PC-9 (cell line): ENCODE measurements around the gene NEK9. TPM values are rescaled to one million over a fixed set of nuclear protein-coding genes. Genes with fewer than 3 reads are reported as not detected.
A peak's percentile ranks its signal among the peaks of the same experiment; 100 is the strongest.

Source experiments
- BruUV-seq: library from RNA; stranded (reverse); fragments of 400-500 nt; replicated peaks from 2 replicates; lab custom pipeline; 2021; lab: Mats Ljungman, UMichigan
- CTCF ChIA-PET: fragments of 300-600 bp; sonication (Branson Sonifier 250); formaldehyde crosslinking; loops from one replicate; lab custom pipeline; 2022; ENCODE audit warnings: antibody characterized with exemption; lab: Charles Lee
- POLR2A ChIA-PET: fragments of 300-600 bp; sonication (Branson Sonifier 250); formaldehyde crosslinking; loops from one replicate; lab custom pipeline; 2022; ENCODE audit warnings: antibody characterized with exemption; ENCODE audit not compliant: unreplicated experiment; lab: Charles Lee
- DNase-seq, 2 experiments: peaks; one replicate each; pipeline versions ENCODE4 v3.0.0 to v3.0.0-alpha.2; 2015 to 2022; ENCODE audit warnings: mixed read lengths in 1 of 2
- H2AFZ ChIP-seq: fragments of 200-600 bp; sonication (generic); 2 replicates; pipeline ENCODE4 v1.8.1; 2017; ENCODE audit warnings: antibody characterized with exemption
- H3F3A ChIP-seq: fragments of 200-600 bp; sonication (generic); 2 replicates; pipeline ENCODE4 v1.8.1; 2017; ENCODE audit warnings: antibody characterized with exemption, mild to moderate bottlenecking, low read depth; ENCODE audit not compliant: insufficient read depth
- H3K27ac ChIP-seq: fragments of 200-600 bp; sonication (generic); 2 replicates; pipeline ENCODE4 v1.6.1; 2016; ENCODE audit warnings: mixed run types
- H3K27me3 ChIP-seq: fragments of 200-600 bp; sonication (generic); 2 replicates; pipeline ENCODE4 v1.6.1; 2016; ENCODE audit warnings: low read depth, mixed run types; ENCODE audit not compliant: insufficient read depth
- H3K36me3 ChIP-seq: fragments of 200-600 bp; sonication (generic); 2 replicates; pipeline ENCODE4 v1.6.1; 2016; ENCODE audit warnings: low read depth, mixed run types
- H3K4me1 ChIP-seq: fragments of 200-600 bp; sonication (generic); replicated peaks from 2 replicates; pipeline ENCODE4 v1.6.1; 2016; ENCODE audit warnings: mixed run types; ENCODE audit not compliant: insufficient read depth
- H3K4me2 ChIP-seq: fragments of 200-600 bp; sonication (generic); 2 replicates; pipeline ENCODE4 v1.6.1; 2017; ENCODE audit warnings: mixed run types
- H3K4me3 ChIP-seq: fragments of 200-600 bp; sonication (generic); 2 replicates; pipeline ENCODE4 v1.6.1; 2016; ENCODE audit warnings: mixed run types
- H3K79me2 ChIP-seq: fragments of 200-600 bp; sonication (generic); 2 replicates; pipeline ENCODE4 v1.6.1; 2017; ENCODE audit warnings: low read depth, mixed run types
- H3K9me2 ChIP-seq: fragments of 200-600 bp; sonication (generic); 2 replicates; pipeline ENCODE4 v1.8.1; 2017; ENCODE audit warnings: mild to moderate bottlenecking; ENCODE audit not compliant: insufficient read depth
- H3K9me3 ChIP-seq: fragments of 200-600 bp; sonication (generic); 2 replicates; pipeline ENCODE4 v1.8.1; 2016; ENCODE audit warnings: low read depth; ENCODE audit not compliant: insufficient read depth
- H4K20me1 ChIP-seq: fragments of 200-600 bp; sonication (generic); 2 replicates; pipeline ENCODE4 v1.8.1; 2017; ENCODE audit not compliant: insufficient read depth
- EZH2 ChIP-seq: fragments of 200-600 bp; sonication (generic); IDR thresholded peaks from 2 replicates; pipeline ENCODE4 v1.8.0; 2017; ENCODE audit warnings: antibody characterized with exemption, low read depth
- intact Hi-C: fragments of 100-400 bp; cut with micrococcal nuclease; formaldehyde crosslinking; loops from one replicate; pipeline ENCODE4 v1.10.0; 2022; ENCODE audit not compliant: unreplicated experiment
- total RNA-seq: library from RNA; stranded (reverse); gene quantifications from 2 replicates; pipeline ENCODE4 v1.2.3, GENCODE V29; 2021
- TF ChIP-seq, protein P1 (sequence below): fragments of 200-600 bp; sonication (generic); conservative IDR thresholded peaks from 2 replicates; pipeline ENCODE4 v1.6.1; 2017; ENCODE audit warnings: mixed run types, antibody characterized with exemption, mild to moderate bottlenecking, moderate library complexity

NEK9 gene
- total RNA-seq, 1 experiment from 2014 or later: 170 TPM

DNA sequence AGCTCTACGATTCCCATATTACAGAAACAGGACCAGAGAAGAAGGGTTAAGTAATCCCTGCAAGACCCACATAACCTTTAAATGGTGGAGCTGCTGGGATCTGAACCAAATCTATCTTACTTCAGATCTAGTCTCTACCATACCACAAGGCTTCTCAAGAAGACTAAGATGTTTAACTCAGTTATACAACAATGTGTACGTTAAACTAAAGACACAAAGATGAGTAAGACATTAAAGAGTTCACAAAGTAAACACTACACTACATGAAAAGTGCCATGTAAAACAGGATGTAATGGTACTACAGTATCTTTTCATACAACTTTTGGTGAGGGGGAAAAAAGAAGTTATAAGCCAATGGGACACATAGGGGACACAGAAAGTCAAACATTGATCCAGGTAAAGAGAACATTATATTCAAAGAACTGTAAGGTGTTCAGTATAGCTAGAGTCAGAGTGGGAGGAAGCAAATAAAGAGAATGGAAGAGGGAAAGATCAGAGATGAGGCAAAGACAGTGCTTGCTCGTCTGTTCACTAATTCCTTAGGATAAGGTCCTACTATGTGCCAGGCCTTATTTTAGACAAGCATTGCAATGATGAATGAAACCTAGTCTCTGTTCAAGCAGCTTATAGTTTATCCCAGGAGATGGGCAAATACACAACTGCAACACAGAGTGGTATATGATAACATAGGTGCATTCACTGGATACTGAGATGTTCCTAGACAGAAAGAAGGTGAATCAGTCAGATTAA is 41.9 kb upstream of the NEK9 start:
- no TSS peak for BruUV-seq
- peaks cover 98% of the 10 kb centered on the region for H3K79me2 ChIP-seq
- CTCF ChIA-PET: interaction anchor here (0.6 to 1.4 kb wide), 4 partner anchors 9 to 130 kb away, joined by 4 to 16 read pairs (median 8); no protein-coding TSS in a partner anchor
- H3K36me3 ChIP-seq: peaks cover 14% of the 10 kb centered on the region; the same call in 1 of the 2 replicates
- no peak overlapping the region for H3K27ac ChIP-seq
- no peaks in the 10 kb centered on the region for H3K9me2 ChIP-seq
- no peak overlapping the region for H3K4me2 ChIP-seq
- peaks cover 97% of the 10 kb centered on the region for H4K20me1 ChIP-seq
- H3K9me3 ChIP-seq: no peaks in the 10 kb centered on the region
- intact Hi-C loops: no loop called here
- no peaks in the 10 kb centered on the region for H3K27me3 ChIP-seq
- H3K4me1 ChIP-seq: peaks cover 19% of the 10 kb centered on the region; the same call in 1 of the 2 replicates
- peak in 1 of 2 experiments; percentile 26 for DNase-seq
- TF ChIP-seq EZH2: no peak
- TF ChIP-seq, protein P1, sequence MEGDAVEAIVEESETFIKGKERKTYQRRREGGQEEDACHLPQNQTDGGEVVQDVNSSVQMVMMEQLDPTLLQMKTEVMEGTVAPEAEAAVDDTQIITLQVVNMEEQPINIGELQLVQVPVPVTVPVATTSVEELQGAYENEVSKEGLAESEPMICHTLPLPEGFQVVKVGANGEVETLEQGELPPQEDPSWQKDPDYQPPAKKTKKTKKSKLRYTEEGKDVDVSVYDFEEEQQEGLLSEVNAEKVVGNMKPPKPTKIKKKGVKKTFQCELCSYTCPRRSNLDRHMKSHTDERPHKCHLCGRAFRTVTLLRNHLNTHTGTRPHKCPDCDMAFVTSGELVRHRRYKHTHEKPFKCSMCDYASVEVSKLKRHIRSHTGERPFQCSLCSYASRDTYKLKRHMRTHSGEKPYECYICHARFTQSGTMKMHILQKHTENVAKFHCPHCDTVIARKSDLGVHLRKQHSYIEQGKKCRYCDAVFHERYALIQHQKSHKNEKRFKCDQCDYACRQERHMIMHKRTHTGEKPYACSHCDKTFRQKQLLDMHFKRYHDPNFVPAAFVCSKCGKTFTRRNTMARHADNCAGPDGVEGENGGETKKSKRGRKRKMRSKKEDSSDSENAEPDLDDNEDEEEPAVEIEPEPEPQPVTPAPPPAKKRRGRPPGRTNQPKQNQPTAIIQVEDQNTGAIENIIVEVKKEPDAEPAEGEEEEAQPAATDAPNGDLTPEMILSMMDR: no peak
- POLR2A ChIA-PET: interaction anchor here (0.6 kb wide), 1 partner anchor 42 kb away, joined by 5 read pairs; the partner anchor contains the start of gene NEK9
- no peak overlapping the region for H2AFZ ChIP-seq
- H3K4me3 ChIP-seq: no peak overlapping the region
- peaks cover 19% of the 10 kb centered on the region; the same call in 1 of the 2 replicates for H3F3A ChIP-seq

DNA sequence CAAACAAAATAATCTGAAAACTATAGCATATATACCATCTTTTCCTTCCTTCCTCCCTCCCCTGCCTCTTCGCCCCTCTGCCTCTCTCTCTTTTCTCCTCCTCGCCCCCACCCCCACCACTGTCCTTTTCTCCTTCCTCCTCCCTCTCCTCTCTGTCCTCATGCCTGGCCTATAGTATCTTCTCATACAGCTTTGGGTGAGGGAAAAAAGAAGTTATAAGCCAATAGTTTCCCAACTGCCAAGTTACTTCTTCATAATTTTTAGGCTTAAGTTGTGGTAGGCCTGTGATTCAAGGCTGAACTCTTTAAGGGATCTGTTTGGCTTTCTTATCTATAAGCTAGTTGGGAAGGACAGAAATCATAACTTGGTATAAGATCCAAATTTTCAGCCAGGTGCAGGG is 40.5 kb upstream of the NEK9 start:
- intact Hi-C loops: no loop called here
- Histone ChIP-seq H3K27me3 (no peaks in the 10 kb centered on the region), H3K9me3 (no peaks in the 10 kb centered on the region), H3K4me1 (peaks cover 15% of the 10 kb centered on the region; the same call in 1 of the 2 replicates), H2AFZ (no peak overlapping the region), H3F3A (peaks cover 24% of the 10 kb centered on the region; the same call in 1 of the 2 replicates), H3K79me2 (peaks cover 98% of the 10 kb centered on the region), H3K36me3 (peaks cover 6% of the 10 kb centered on the region; the same call in 1 of the 2 replicates), H3K4me2 (no peak overlapping the region), H3K9me2 (no peaks in the 10 kb centered on the region), H3K27ac (no peak overlapping the region), H3K4me3 (no peak overlapping the region), H4K20me1 (peaks cover 95% of the 10 kb centered on the region)
- BruUV-seq: no TSS peak
- TF ChIP-seq, protein P1: no peak
- no peak for TF ChIP-seq EZH2
- ChIA-PET POLR2A (no interaction called here), CTCF (interaction anchor here (0.7 to 1.4 kb wide), 3 partner anchors 37 to 131 kb away, joined by 3 to 16 read pairs (median 3); no protein-coding TSS in a partner anchor)
- DNase-seq: no peak

DNA sequence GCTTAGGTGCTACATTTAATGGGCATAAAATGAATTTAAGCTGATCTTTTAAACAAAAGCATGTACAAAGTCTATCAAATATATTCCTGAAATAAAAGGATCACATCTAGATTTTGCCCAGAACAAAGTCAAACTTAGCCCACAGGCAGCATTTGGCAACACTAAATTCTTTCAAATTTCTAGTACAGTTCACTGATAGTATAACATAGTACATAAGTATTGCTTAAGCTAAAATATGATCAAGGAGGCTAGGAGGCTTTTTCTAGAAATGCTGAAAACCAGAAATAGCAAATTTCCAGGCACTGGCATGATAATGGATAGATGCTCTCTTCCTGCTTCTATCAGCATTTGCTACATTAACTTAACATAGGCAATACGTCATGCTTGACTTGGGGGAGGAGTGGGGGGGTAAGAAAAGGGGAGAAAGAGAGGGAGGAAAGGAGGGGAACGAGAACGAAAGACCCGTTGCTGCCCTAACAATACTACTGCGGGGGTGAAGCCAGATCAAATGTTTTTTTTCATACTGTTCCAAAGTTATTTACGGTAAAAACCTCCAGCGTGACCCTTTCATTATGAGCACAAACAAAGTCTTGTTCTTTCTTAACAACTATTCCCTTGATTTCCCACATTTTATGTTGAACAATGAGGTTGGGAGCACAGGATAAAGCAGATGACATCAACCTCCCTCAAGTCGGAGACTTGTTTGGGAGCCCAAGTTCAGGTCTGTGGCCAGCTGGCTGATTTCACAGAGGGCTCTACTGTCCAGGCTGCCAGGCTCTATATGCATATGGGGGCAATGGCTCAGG is 38.9 kb upstream of the NEK9 start:
- BruUV-seq: no TSS peak
- H3K27ac ChIP-seq: no peak overlapping the region
- no peak overlapping the region for H2AFZ ChIP-seq
- ChIA-PET CTCF (no interaction called here), POLR2A (interaction anchor here (0.6 kb wide), 1 partner anchor 114 kb away, joined by 4 read pairs; no protein-coding TSS in a partner anchor)
- H3K4me1 ChIP-seq: peaks cover 15% of the 10 kb centered on the region; the same call in 1 of the 2 replicates
- peaks cover 33% of the 10 kb centered on the region; the same call in 1 of the 2 replicates for H3F3A ChIP-seq
- H3K36me3 ChIP-seq: no peaks in the 10 kb centered on the region; the same call in 1 of the 2 replicates
- peaks cover 95% of the 10 kb centered on the region for H4K20me1 ChIP-seq
- no peaks in the 10 kb centered on the region for H3K9me3 ChIP-seq
- no peak overlapping the region for H3K4me3 ChIP-seq
- no peak for DNase-seq
- peaks cover 98% of the 10 kb centered on the region for H3K79me2 ChIP-seq
- TF ChIP-seq, protein P1: no peak
- no peak for TF ChIP-seq EZH2
- no peaks in the 10 kb centered on the region for H3K27me3 ChIP-seq
- H3K9me2 ChIP-seq: no peaks in the 10 kb centered on the region
- intact Hi-C loops: no loop called here
- no peak overlapping the region for H3K4me2 ChIP-seq
